Measurements from ENCODE around the gene TTC39C. TPM values are rescaled to one million over a fixed set of nuclear protein-coding genes. Genes with fewer than 3 reads are reported as not detected.

TTC39C gene
- total and polyA plus RNA-seq, 2 experiments from 2014 or later = 69.4 to 136 TPM

GRCh38 chr18:23968638-23969604, 45.6 kb upstream of the TTC39C start:
- Histone ChIP-seq H3K27ac (ENCODE audit: low read depth) (no peak overlapping the region), H3K4me1 (ENCODE audit: insufficient read depth) (peaks cover 19% of the 10 kb centered on the region), H3K9me2 (ENCODE audit: insufficient read depth) (peaks cover 6% of the 10 kb centered on the region), H3K79me2 (replicated peaks; ENCODE audit: insufficient read depth) (no peaks in the 10 kb centered on the region), H3F3A (replicated peaks; ENCODE audit: low read depth) (no peaks in the 10 kb centered on the region), H2AFZ (peak overlapping the region; percentile 69; the same call in 1 of the 2 replicates), H4K20me1 (replicated peaks; ENCODE audit: insufficient read depth) (no peaks in the 10 kb centered on the region), H3K27me3 (ENCODE audit: insufficient read depth) (no peaks in the 10 kb centered on the region), H3K36me3 (ENCODE audit: insufficient read depth) (no peaks in the 10 kb centered on the region), H3K4me3 (no peak overlapping the region), H3K4me2 (peak overlapping the region; percentile 42; the same call in 1 of the 2 replicates)
- Mint-ChIP-seq H3K4me1 (peaks cover 15% of the 10 kb centered on the region), H3K4me3 (no peak overlapping the region), H3K27ac (no peak overlapping the region), H3K36me3 (ENCODE audit: low read depth) (no peaks in the 10 kb centered on the region), H3K9me3 (no peaks in the 10 kb centered on the region; the same call in 2 of the 3 replicates), H3K27me3 (ENCODE audit: insufficient read depth, low read depth, poor library complexity) (peaks cover 2% of the 10 kb centered on the region)
- ATAC-seq (no peak), DNase-seq (ENCODE audit: low spot score) (no peak)
- TF ChIP-seq JUNB (IDR thresholded peaks at IDR 0.05; ENCODE audit: unreplicated experiment) (no peak), EZH2phosphoT487 (IDR thresholded peaks at IDR 0.05; ENCODE audit: unreplicated experiment) (no peak), EZH2 (IDR thresholded peaks at IDR 0.05; ENCODE audit: low read depth, unreplicated experiment) (no peak), NANOG (IDR thresholded peaks at IDR 0.05; ENCODE audit: borderline replicate concordance) (no peak), CTCF (conservative IDR thresholded peaks at IDR 0.05; ENCODE audit: low read depth in 2 of 2) (no peak), ZNF114 (CRISPR knock-in tag; IDR thresholded peaks at IDR 0.05) (no peak), ZNF331 (CRISPR knock-in tag; IDR thresholded peaks at IDR 0.05; ENCODE audit: low read depth) (no peak), ETS1 (IDR thresholded peaks at IDR 0.05) (no peak), POLR2AphosphoS5 (IDR thresholded peaks at IDR 0.05; ENCODE audit: low read depth) (no peak), CREB1 (CRISPR knock-in tag; IDR thresholded peaks at IDR 0.05; ENCODE audit: low read depth) (no peak), REST (IDR thresholded peaks at IDR 0.05; ENCODE audit: unreplicated experiment) (no peak), ZNF462 (CRISPR knock-in tag; IDR thresholded peaks at IDR 0.05) (no peak), STAT1 (IDR thresholded peaks at IDR 0.05; ENCODE audit: unreplicated experiment) (no peak)

Measured in GM23338 (cell line).